Psoas muscle (tissue), 8 donors: Measurements from ENCODE around the gene SMG6. TPM values are rescaled to one million over a fixed set of nuclear protein-coding genes. Genes with fewer than 3 reads are reported as not detected.

ENCODE experiments used
- ATAC-seq, 4 donors: fragments of 200-7000 bp; cut with Tn5 transposase; one replicate each; pipeline ENCODE4 v1.9.1; 2020; ENCODE audit warnings: moderate library complexity in 3 of 4, mild to moderate bottlenecking in 2 of 4
- DNase-seq, 2 donors: peaks; one replicate each; pipeline ENCODE4 v3.0.0-alpha.2; 2020
- H3K27ac ChIP-seq: fragments of 200-600 bp; one replicate; pipeline ENCODE4 v1.8.0; 2022
- H3K27me3 ChIP-seq, 3 donors: fragments of 200-600 bp in 1 of 3; one replicate each; pipeline versions ENCODE4 v1.6.1 to v1.8.0; 2013 to 2022; ENCODE audit warnings: low read length in 2 of 3, mild to moderate bottlenecking in 2 of 3, moderate library complexity in 1 of 3; ENCODE audit not compliant: insufficient read depth in 3 of 3
- H3K36me3 ChIP-seq, 2 donors: fragments of 200-600 bp in 1 of 2; one replicate each; pipeline versions ENCODE4 v1.6.1 to v1.8.0; 2013 to 2022; ENCODE audit warnings: low read depth in 1 of 2, mild to moderate bottlenecking in 1 of 2, moderate library complexity in 1 of 2; ENCODE audit not compliant: insufficient read depth in 1 of 2
- H3K4me1 ChIP-seq: fragments of 200-600 bp; one replicate; pipeline ENCODE4 v1.8.0; 2022
- H3K4me3 ChIP-seq: fragments of 200-600 bp; one replicate; pipeline ENCODE4 v1.8.0; 2022; ENCODE audit warnings: mild to moderate bottlenecking
- H3K9me3 ChIP-seq: fragments of 200-600 bp; one replicate; pipeline ENCODE4 v1.8.0; 2022
- WGBS, 3 donors: extraction: QIAGEN DNeasy Blood & Tissue Kit; methylation state at CpG; one replicate each; pipeline versions ENCODE4 v1.1.6 to v1.1.7; 2013; 5-methylcytosine and 5-hydroxymethylcytosine counted together
- intact Hi-C, 2 donors: fragments of 100-400 bp; cut with DNase I; formaldehyde crosslinking; loops; one replicate each; pipeline versions ENCODE4 v1.11.0 to v1.14.2; 2022
- polyA plus RNA-seq, 3 donors: library from polyadenylated mRNA; stranded (reverse); fragments of 200-250 nt; gene quantifications; one replicate each; pipeline ENCODE4 v1.2.3, GENCODE V29; 2013
- total RNA-seq, 4 donors: library from RNA; stranded (reverse); fragmentation: NEBNext Ultra II Directional in 2 of 4; extraction: Animal tissue kit (Norgen Biotek cat#: 25700) in 2 of 4; gene quantifications; one replicate each; pipeline versions ENCODE4 v1.2.1 to v1.2.4, GENCODE V29; 2021 to 2023
- TF ChIP-seq, protein P1 (sequence below): fragments of 200-600 bp; IDR thresholded peaks from one replicate; pipeline ENCODE4 v1.8.0; 2022; ENCODE audit warnings: antibody characterized with exemption
- donor health status: healthy with polysubstance abuse.
- donor health status: DM: no; HTN: no; CAD: no; lungs with moderate emphysema.
- donor health status: Bipolar disorder and iron deficiency.
- donor health status: healthy.
- donor health status: DM: yes; HTN: yes; CAD: no.
- donor health status: DM: no; HTN: no; CAD: no.
- donor health status: DM: no; HTN: no; CAD: no.
- donor health status: DM: yes; HTN: yes; CAD: no.

SMG6 gene
- total and polyA plus RNA-seq, 7 donors: 9.4 to 24.1 (median 16.3) TPM

DNA sequence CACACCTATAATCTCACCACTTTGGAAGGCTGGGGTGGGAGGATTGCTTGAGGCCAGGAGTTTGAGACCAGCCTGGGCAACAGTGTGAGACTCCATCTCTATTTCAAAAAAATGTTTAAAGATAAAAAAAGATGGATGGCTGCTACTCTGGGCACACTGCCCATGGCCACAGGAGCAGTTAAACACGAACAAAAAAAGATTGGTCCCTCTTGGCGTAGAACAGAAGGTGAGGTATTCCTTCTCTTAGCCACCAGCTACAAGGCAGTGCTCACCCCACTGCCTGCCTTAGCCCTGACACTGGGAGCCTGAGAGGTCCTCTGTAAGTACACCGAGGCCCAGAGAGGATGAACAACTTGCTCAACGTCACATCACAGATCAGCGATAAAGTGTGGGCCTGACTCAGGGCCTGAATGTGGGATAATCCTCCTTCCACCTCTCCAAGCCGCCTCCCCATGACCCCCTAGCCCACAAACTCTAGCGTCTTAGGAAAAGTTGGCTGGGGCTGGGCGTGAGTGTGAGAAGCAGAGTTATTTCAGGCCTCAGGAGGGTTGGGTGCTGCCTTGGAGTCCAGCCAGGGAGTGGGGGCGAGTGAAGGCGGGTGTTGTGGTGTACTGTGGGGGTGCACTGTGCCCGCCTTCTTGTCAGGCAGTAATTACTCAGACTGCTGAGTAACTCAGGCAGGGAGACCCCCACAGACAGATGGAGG is 275.9 kb downstream of the SMG6 start:
- peaks cover 37% of the 10 kb centered on the region for H3K4me1 ChIP-seq
- no peak overlapping the region for H3K27ac ChIP-seq
- TF ChIP-seq, protein P1, sequence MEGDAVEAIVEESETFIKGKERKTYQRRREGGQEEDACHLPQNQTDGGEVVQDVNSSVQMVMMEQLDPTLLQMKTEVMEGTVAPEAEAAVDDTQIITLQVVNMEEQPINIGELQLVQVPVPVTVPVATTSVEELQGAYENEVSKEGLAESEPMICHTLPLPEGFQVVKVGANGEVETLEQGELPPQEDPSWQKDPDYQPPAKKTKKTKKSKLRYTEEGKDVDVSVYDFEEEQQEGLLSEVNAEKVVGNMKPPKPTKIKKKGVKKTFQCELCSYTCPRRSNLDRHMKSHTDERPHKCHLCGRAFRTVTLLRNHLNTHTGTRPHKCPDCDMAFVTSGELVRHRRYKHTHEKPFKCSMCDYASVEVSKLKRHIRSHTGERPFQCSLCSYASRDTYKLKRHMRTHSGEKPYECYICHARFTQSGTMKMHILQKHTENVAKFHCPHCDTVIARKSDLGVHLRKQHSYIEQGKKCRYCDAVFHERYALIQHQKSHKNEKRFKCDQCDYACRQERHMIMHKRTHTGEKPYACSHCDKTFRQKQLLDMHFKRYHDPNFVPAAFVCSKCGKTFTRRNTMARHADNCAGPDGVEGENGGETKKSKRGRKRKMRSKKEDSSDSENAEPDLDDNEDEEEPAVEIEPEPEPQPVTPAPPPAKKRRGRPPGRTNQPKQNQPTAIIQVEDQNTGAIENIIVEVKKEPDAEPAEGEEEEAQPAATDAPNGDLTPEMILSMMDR: no peak
- H3K4me3 ChIP-seq: no peak overlapping the region
- DNase-seq (no peak), ATAC-seq (no peak)
- H3K36me3 ChIP-seq: peaks cover 0 to 10% of the 10 kb centered on the region in 2 donors
- intact Hi-C loops: loop anchor here (2.0 to 10.0 kb wide), 3 partner anchors 63 to 363 kb away; no protein-coding TSS in a partner anchor
- 72 to 80% (median 75%) methylated on average over 11 of the region's 11 CpGs for WGBS, 3 donors
- no peaks in the 10 kb centered on the region for H3K9me3 ChIP-seq
- no peaks in the 10 kb centered on the region for H3K27me3 ChIP-seq

DNA sequence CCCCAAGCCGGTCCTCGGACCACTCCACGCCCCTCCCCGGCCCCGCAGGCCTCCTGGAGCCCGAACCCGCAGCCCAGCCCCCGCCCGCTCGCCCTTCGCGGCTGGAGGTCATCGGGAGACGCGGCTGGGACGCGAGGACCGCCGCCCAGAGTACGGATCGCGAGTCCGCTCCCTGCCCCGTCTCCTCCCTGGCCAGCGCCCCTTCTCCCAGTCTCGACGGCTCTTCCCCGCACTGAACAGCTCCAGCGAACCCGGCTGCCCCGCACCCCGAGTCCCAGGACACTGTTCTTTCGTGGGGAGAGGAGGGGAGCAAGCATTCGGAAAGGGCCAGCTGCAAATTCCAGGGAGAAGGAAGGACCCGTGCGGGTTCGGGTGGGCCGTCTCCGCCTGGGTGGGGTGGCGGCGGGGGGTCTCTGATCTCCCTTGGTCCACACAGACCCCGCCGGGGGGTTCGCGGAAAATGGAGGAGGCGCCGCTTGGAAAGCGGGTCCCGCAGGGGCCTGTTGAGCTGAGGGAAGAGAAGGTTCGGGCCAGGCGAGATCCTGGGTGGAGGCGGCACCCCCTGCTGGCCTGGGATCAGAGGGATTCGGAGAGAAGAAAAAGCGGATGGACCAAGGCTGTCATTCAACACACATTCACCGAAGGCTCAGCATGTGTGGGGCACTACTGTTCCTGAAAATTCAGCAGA is 277.8 kb downstream of the SMG6 start:
- TF ChIP-seq, protein P1: peak; percentile 63
- Histone ChIP-seq H3K9me3 (no peaks in the 10 kb centered on the region), H3K36me3 (no peaks in the 10 kb centered on the region), H3K27ac (peak overlapping the region; percentile 58), H3K27me3 (no peaks in the 10 kb centered on the region), H3K4me3 (peak overlapping the region; percentile 80), H3K4me1 (peaks cover 18% of the 10 kb centered on the region)
- DNase-seq (peak; percentile 75 to 87), ATAC-seq (peak; percentile 48 to 63 (median 57))
- whole genome bisulfite sequencing, 3 donors: 1% methylated on average over 44 to 55 of the region's 55 CpGs
- intact Hi-C loops: loop anchor here (1.0 to 10.0 kb wide), 4 partner anchors 61 to 361 kb away; no protein-coding TSS in a partner anchor

DNA sequence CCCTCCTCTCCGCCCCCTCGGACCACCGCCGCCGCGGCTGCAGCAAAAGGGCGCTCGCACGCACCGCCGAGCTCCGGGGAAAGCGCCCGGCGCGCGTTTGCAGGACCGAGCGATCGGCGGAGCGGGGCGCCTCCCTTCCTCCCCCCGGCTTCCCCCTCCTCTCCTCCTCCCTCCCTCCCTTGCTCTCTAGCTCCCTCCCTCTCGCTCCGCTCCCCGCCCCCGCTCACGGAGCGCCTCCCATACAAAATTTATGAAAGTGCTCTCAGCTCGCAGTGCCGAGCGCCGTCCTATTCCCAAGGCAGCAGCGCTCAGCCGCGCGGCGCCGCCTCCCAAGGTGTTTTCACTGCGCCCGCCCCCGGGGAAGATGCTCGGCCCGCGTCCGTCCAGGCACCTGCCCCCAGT is 278.4 kb downstream of the SMG6 start, which contains the start of gene RTN4RL1:
Gene RTN4RL1, minus strand, starts transcription at position 115 of the 402 bp plus-strand sequence. CDS start 469 bp downstream, outside the sequence.
- peaks cover 17% of the 10 kb centered on the region for H3K4me1 ChIP-seq
- H3K27ac ChIP-seq: peak within 1 kb of the TSS; percentile 58
- H3K36me3 ChIP-seq: no peaks in the 10 kb centered on the region
- 0 to 1% (median 1%) methylated on average over 10 to 47 of the region's 47 CpGs for WGBS, 3 donors
- no peaks in the 10 kb centered on the region for H3K27me3 ChIP-seq
- intact Hi-C loops: loop anchor here (10.0 kb wide), 2 partner anchors 60 to 360 kb away; no protein-coding TSS in a partner anchor
- DNase-seq (peak; percentile 67 to 86), ATAC-seq (peak in 3 of 4 donors; percentile 56 to 67 (median 60))
- H3K4me3 ChIP-seq: peak within 1 kb of the TSS; percentile 80
- TF ChIP-seq, protein P1: no peak
- no peaks in the 10 kb centered on the region for H3K9me3 ChIP-seq

DNA sequence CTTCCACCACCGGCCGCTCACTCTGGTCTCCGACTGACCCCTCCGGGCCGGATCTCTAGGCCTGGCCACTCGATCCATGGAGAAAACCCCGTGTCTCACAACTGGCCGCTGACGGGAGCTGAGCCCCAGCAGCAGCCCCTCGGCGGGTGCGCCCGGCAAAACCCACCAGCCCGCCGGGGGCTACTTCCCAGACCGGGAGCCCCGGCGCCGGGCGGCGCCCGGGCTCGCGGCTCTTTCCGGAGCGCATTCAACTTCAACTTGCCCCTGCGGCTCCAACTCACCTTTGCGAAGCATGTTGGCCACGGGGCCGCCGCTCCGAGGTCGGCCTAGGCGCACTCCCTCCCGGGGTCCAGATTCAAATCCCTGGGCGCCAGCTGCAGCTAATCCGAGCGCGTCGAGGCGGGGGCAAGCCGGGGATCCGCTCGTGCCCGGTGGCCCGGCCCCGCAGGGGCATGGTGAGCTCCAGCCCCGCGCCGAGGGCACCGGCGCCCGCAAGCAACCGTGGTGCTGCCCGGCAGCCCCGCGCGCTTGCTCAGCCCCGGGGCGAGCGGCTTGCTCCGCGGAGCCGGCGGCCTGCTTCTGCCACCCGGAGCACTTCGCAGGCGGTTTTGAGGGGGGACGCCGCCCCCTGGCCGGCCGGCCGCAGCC is 278.9 kb downstream of the SMG6 start:
- Histone ChIP-seq H3K4me3 (peak overlapping the region; percentile 80), H3K27me3 (no peaks in the 10 kb centered on the region), H3K9me3 (no peaks in the 10 kb centered on the region), H3K36me3 (no peaks in the 10 kb centered on the region), H3K27ac (peak overlapping the region; percentile 28), H3K4me1 (peaks cover 16% of the 10 kb centered on the region)
- DNase-seq (peak in 1 of 2 donors; percentile 50), ATAC-seq (peak in 3 of 4 donors; percentile 4 to 19 (median 6))
- TF ChIP-seq, protein P1: no peak
- 0 to 1% (median 1%) methylated on average over 48 to 73 of the region's 73 CpGs for WGBS, 3 donors
- intact Hi-C loops: loop anchor here (10.0 kb wide), 2 partner anchors 60 to 360 kb away; no protein-coding TSS in a partner anchor
